ENCODE measurements around the gene TSPAN14.
"Not testable (repeated sequence)": the region's sequence is repeated elsewhere in the genome, so short reads cannot be mapped to it uniquely, and the experiment has no call there.

TSPAN14 gene

DNA sequence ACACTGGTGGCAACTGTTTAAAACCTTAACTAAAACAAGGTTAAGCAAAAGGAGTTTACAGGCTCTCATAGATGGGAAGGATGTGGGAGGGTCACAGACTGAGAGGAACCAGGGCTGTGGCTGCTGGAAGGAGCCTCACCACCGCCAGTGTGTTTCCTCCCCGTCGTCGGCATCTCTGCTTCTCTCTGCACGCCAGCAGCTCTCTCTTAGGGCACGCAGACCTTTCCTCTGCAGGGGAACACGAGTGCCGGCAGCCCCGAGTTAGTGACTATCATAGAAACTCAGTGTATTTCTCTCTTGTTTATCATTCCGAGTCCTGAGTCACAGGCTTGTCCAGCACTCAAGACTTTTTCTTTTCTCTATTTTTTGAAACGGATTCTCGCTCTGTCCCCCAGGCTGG, 75.5 kb downstream of the TSPAN14 start:
- DNase-seq = peak; percentile 31

DNA sequence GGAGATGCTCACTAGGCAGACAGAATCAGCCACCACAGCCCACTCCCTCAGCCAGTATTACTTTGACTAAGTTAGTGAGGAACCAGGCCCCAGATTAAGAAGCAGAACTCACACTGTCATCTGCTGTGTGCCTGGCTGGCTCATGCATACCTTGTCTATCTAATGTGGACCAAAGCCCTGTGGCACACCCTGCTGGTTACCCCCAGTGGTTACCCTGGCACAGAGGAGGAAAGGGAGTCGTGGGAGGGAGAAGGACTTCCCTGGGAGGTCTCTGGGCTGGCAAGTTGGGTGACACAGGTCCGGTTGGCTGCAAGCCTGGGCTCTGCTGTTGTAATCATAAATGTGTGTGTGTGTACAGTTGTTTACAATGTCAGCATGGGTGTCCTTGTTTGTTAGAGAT, 76.1 kb downstream of the TSPAN14 start:
- no peak for DNase-seq

DNA sequence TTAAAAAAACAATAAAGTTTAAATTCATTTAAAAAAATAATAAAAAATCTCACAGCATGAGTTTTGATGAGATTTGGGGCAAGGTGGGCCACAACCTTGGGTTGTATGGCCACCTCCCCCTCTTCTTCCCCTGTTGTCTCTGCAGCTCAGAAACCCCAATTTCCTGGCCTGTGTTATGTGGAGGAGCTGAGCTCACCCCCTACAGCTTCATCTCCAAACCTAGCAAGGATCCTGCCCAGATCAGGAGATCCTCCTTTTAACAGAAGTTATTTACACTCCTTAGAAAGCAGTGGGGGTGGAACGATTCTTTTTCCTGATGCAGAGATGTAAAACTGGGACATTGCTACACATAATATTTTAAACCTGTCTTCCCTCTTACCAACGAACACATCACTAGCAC, 76.7 kb downstream of the TSPAN14 start:
- no peak for DNase-seq

DNA sequence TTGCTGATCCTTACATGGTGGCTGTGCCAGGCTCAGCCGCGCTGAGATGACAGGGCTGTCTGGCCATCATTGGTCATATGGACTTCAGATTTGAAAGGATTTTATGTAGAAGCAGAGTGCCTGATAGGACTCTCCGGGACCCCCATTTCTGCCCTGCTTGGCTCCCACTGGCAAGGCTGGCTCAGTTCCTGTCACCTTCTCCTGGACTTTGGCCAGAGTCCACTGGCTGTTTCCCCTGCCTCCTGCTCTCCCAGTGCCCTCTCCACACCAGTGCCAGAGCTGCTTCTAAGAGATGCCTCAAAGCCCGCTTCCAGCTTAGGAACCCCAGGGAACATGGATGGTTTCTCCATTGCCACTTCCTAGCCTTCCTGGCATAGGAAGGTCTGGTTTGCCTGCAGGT, 78.5 kb downstream of the TSPAN14 start:
- no peak for DNase-seq

DNA sequence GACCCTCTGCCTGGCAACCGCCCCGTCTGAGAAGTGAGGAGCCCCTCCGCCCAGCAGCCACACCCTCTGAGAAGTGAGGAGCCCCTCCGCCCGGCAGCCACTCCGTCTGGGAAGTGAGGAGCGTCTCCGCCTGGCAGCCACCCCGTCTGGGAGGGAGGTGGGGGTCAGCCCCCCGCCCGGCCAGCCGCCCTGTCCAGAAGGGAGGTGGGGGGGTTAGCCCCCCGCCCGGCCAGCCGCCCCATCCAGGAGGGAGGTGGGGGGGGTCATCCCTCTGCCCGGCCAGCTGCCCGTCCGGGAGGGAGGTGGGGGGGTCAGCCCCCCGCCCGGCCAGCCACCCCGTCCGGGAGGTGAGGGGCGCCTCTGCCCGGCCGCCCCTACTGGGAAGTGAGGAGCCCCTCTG, 79.9 kb downstream of the TSPAN14 start:
- not testable (repeated sequence) for DNase-seq

DNA sequence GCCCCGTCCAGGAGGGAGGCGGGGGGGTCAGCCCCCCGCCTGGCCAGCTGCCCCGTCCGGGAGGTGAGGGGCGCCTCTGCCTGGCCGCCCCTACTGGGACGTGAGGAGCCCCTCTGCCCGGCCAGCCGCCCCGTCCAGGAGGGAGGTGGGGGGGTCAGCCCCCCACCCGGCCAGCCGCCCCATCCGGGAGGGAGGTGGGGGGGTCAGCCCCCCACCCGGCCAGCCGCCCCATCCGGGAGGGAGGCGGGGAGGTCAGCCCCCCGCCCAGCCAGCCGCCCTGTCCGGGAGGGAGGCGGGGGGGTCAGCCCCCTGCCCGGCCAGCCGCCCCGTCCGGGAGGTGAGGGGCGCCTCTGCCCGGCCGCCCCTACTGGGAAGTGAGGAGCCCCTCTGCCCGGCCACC, 80.5 kb downstream of the TSPAN14 start:
- not testable (repeated sequence) for DNase-seq

DNA sequence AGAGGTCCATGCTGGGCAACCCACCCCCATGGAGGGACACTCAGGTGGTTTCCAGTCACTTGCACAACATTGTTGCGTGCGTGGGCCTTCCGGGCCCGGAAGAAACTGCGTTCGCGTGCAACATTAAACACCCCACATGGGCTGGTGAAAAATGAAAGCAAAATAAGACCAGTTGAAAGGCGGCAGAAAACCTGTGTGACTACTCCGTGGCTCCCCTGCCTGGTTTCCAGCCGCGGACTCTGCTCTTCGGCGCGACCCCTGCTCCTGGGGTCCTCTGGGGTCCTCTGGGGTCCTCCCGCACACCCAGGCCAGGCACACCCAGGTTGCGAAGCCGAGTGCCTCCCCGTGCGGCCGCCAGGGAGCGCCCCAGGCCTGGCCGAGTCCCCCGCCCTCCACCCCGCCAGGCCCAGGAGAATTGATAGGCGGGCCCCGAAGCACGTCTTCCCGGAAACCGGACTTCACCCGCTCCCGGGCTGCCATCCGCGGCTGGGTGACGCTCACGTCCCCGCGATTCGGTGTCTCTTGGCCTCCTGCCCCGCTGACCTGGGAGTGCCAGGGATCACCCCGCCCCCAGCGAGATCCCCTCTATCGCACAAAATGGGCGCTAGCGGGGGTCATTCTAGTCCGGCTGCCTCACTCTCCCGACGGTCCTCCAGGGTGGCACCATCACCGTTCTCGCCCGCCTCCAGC, 81.7 kb downstream of the TSPAN14 start:
- peak; percentile 66 for DNase-seq

DNA sequence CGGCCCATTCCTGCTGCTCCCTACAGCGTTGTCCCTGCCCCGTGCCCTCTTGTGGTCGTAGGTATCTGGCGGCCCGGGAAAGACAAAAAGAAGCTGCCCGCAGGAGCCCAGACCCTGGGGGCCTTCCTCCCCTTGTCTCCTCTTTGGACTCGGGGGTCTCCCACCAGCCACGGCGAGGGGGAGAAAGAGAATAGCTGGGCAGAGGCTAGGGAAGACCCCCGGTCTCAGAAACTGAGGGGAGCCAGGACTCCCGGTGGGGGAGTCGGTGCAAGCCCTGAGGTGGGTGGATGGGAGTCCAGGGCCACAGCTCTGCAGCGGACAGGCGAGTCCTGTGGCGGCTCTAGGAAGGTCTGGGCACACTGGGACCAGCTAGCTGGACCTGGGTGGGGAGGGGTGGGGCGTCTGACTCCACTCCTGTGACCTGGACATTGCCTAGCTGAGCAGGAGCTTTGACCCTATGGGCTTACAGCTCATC, 82.3 kb downstream of the TSPAN14 start:
- DNase-seq = no peak

DNA sequence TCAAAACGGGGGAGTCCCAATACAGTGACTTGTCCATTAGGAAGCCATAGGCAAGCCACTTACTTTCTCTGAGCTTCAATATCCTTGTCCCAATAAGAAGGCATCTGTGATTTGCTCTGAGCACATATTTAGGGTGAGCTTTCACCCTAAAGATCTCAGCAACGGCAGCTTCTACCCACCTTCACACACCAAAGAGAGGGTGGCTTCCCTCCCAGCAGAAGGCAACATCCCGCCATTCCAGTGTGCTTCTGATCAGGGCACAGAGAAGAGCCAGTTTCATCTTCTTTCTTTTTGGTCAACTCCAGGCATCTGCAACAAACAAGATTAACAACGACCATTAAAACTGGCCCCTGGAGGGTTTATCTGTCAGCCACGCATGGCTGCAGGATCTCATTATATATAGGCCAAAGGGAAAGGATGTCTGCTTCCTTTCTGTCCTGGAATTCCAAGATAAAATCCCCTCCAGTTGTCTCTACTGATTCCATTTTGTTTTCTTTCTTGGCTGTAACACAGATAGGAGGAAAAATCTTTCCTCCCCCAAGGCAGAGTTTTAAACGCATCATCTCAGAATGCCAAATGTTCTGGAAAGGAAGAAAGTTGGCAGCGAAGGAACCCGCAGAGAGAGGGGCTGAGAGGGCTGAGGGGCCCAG, 83.1 kb downstream of the TSPAN14 start:
- no peak for DNase-seq

DNA sequence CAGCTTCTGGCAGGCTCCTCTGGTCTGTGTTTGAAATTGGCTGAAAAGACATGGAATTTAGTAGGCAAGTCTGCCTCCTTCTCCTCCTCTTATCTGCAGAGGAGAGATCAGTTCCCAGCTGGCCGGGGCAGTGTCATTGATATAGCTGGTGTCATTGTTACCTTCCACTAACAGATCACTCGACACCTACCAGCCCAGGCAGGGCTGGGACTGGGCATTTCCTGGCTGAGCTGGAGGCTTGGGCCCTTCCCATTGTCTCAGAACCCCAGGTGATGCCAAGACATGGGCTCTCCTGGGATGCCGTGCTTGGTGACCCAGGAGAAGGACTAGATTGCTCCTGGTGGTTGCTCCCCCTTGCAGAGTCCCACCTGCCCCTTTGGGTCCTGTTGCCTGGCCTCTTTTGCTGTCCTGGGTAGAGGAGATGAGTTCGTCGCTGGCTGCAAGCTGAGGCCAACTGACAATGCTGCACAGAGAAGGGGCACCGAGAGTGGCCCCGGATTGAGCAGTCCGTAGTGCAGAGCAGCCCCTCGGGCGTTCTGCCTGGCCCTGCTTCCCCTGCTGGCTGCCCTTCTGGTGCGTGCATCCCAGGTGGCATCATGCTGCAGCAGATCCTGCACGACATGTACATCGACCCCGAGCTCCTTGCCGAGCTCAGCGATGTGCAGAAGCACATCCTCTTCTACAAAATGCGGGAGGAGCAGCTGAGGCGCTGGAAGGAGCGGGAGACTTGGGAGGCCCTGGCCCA, 83.8 kb downstream of the TSPAN14 start, which contains the start of gene SH2D4B:
Gene SH2D4B, plus strand, starts transcription at position 167 of the 745 bp plus-strand sequence. Its CDS starts 430 bp downstream, at position 597.
- DNase-seq = no peak

DNA sequence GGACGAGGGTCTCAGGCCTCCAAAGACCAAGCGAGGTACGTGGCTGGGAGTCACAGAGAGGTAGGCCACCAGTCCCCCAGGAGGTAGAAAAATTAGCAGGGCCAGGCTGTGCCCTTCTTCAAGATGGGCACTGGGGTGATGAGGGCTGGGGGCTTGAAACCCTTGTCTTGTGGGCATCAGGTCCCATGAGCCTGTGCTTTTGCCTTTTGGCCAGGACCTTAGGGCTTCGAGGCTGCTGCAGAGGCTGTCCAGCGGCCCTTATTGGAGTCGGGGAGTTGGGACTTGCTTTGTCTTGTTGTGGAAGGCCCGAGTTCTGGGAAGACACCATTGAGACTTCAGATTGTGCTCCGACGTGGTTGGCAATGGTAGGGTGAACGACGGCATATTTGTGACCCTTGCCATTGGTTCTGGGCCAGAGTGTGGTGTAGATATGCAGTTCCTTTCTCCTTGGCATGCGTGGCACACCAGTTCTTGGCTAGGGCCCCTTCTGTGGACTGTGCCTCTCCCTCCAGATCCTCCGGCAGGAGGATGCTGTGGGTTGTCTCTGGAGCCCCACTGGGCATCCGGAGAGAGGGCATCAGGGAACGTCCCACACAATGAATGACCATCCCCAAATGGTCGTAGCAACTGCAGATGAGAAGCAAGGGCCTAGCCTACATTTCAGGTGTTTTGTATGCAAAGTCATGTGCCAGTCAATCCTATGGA, 84.5 kb downstream of the TSPAN14 start:
- no peak for DNase-seq

DNA sequence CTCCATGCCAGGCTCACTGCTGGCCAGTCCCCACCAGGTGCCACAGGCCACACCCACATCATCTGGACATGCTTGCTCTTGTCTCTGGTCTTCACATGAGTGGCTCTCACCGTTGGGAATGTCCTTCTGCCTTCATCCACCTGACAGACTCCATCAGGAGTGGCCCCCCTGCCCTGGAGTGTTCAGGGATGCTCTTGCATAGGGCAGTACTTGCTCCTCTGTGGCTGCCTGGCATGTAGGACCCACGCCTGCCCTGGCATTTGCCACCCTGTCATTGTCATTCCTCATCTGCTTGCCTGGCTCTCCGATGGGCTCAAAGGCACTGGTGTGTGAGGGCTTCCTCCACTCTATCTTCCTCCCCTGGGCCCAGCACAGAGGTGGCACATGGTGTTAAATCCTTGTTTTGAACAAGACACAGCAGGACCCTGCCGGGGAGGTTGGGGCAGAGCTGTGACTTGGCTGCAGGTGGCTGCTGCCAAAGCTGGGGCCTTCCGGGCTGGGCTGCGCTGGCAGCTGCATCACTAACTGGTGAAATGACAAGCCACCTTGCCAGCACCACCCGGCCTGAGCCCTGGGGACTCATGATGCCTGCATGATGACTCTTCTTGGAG, 85.4 kb downstream of the TSPAN14 start:
- DNase-seq = no peak

DNA sequence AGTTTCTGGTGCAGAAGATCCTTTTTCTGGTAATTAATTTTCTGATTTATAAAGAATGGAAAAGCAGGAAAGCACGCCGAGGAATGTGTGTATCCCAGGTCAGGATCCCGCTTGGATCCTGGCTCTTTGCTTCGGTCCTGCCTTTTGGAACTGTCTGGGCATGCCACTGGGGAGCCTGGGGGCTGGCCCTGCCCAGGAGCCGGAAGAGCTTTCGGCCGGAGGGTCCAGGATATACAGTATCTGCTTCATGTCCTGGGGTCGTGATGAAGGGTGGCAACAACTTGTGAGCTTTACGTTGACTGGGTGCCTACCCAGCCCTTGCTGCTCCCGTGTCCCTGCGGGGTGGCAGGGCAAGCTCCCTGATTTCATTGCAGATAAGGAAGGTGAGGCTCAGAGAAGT, 86.0 kb downstream of the TSPAN14 start:
- no peak for DNase-seq

DNA sequence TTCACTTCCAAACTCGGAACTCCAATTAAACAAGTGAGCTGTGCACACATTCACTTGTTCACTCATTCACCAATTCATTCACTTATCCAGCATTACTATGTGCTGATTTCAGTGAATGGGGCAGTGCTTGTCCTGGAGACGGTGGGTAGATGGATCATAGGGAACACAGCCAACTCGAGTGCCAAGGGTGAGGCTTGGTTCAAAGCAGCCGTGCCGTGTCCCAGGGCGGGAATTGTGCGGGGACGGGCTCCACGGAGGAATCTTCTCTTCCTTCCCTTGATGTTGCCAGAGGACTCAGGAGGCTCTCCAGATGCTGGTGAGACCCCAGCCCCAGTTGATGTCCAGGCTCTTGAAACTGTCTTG, 86.5 kb downstream of the TSPAN14 start:
- no peak for DNase-seq

DNA sequence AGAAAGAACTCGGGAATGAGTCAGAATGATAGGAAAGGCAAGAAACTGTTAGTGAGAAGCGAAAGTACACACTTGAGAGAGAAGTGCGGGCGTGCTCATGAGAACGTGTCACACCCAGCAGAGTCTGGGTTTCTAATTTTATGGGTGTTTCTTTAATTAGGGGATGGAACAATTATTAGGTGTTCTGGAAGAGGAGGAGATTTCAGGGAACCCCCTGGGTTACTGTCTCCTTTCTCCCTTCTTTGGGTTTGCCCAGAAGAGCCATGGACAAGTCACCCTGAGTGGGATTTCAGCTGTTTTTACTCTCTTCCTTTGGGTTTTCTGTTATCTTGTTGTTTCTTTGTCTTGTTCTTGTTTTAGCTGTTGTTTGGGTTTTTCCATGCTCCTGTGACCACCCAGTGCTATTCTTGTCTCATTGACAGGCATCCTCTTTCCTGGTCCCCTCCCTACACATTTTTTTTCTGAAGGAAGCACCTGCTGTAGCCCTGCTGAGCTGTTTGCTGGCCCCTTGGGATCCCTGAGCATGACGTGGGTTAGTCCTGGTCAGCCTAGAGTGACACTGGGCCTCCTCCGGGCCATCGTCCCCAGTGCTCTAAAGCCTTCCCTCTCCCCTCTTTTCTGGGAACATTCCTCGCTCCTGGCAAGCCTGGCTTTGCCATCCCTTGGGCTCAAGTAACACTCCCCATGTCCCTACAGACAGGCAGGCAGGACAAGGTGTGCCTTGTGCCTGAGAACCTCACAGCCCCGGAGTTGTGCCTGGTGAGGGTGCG, 87.1 kb downstream of the TSPAN14 start:
- DNase-seq = no peak

DNA sequence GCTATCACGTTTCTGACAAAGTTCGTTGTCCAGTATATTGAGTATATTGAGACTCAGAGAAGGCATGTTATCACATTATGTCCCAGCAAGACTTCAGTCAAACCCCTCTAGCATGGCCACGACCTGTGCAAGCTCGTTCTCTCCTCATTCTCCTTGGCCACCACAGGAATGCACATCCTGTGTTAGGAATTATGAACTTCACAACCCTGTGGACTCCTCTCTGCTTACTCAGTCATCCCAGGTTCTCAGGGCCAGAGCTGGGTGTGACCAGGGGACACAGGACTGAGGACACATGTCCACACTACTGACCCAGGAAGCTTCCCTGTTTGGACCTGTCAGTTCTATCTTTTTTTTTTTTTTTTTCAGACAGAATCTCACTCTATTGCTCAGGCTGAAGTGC, 87.9 kb downstream of the TSPAN14 start:
- no peak for DNase-seq

DNA sequence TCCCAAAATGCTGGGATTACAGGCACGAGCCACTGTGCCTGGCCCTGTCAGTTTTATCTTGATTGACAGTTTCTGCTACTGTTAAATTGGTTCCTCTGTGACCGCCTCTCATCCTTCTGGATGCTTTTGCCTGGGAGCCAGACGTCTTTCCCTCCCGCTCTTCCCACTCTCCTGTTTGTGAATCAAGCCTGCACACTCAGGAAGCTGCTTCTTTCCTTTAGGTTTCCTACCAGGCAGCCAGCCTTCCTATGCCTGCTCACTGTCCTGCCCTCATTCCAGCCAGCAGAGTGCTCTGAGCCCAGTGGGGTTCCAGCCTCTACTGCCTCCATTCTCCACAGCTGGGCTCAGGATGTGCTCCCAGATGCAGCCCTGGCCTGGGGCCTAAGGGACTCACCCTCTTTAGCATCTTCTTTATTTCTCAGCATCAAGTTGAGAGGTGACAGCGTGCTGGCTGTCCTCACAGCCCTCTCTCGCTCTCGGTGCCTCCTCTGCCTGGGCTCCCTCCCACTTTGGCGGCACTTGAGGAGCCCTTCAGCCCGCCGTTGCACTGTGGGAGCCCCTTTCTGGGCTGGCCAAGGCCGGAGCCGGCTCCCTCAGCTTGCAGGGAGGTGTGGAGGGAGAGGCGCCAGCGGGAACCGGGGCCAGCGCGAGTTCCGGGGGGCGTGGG, 88.7 kb downstream of the TSPAN14 start:
- no peak for DNase-seq

DNA sequence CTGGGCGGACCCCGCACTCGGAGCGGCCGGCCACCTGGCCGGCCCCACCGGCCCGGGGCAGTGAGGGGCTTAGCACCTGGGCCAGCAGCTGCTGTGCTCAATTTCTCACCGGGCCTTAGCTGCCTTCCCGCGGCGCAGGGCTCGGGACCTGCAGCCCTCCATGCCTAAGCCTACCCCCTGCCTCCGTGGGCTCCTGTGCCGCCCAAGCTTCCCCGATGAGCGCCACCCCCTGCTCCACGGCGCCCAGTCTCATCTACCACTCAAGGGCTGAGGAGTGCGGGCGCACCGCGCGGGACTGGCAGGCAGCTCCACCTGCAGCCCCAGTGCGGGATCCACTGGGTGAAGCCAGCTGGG, 89.2 kb downstream of the TSPAN14 start:
- DNase-seq = not testable (repeated sequence)

DNA sequence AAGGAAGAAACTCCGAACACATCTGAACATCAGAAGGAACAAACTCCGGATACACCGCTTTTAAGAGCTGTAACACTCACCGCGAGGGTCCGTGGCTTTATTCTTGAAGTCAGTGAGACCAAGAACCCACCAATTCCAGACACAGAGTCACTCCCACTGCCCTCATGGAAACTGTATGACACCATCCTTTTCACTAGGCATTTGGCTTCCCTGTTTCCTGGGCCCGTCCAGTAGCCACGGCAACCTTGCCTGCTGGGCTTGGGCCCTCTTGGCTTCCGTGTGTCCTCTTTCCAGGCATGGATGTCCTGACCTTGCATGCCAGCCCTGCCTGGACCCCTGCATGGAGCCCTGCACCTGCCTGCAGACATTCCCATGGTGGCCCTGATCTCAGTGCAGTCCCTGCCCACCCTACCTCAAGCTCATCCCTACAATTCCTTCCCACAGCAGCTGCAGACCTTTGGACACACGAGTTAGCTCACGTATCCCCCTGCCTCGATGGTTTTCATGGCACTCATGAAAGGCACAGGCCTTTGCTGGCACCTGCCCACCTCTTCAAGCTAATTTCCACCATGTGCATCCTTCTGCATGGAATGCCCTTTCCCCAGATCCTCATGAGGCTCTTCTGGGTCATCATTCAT, 90.3 kb downstream of the TSPAN14 start:
- DNase-seq = no peak

DNA sequence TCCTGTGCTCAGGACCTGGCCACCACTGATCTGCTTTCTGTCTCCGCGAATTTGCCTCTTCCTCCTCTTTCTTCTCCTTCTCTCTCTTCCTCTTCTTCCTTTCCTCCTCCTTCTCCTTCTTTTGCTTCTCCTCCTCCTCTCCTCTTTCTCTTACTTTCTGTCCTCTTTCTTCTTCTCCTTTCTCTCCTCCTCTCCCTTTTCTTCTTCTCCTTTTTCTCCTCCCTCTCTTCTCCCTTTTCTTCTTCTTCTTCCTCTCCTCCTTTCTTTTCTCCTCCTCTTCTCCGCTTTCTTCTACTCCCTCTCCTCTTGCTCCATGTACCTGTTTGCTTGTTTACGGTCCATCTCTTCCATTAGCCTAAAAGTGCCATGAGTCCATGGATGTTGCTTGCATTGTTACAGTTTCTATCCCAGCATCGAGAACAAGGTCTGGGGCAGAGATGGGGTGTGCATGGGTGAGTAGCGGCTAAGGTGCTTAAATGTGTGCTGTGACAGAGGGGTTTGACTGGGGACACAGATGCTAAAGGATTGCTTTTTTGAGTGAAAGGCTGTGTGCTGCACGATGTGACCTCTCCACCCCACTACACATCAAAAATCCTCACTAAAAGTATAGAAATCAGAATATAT, 91.3 kb downstream of the TSPAN14 start:
- no peak for DNase-seq

All from T-helper 9 cell (primary cell).